Activated CD4-positive, alpha-beta T cell treated with anti-CD3 and anti-CD28 coated beads, Interleukin-2, Interleukin-6, amounts not matched to agents 100 ng/mL and 50 ng/mL, durations not matched to agents 16 hours and 8 hours (primary cell): ENCODE results near the gene CABLES1.
"Not testable (repeated sequence)": the region's sequence is repeated elsewhere in the genome, so short reads cannot be mapped to it uniquely, and the experiment has no call there.

Experiments
- DNase-seq: peaks from one replicate; pipeline ENCODE4 v3.0.0-alpha.2; 2020

CABLES1 gene

GRCh38 chr18:23227726-23228070 is 92.4 kb downstream of the CABLES1 start:
- no peak for DNase-seq

- peak; percentile 62 for DNase-seq
Measured at GRCh38 chr18:23228102-23229061, 93.1 kb downstream of the CABLES1 start.

- DNase-seq, result no peak
Measured at GRCh38 chr18:23229472-23229871, 94.2 kb downstream of the CABLES1 start.

GRCh38 chr18:23230686-23231085 is 95.4 kb downstream of the CABLES1 start:
- DNase-seq, result no peak

- DNase-seq, result peak; percentile 95
Measured at GRCh38 chr18:23231340-23232021, 96.2 kb downstream of the CABLES1 start.

GRCh38 chr18:23232331-23232730 is 97.0 kb downstream of the CABLES1 start:
- no peak for DNase-seq

GRCh38 chr18:23234619-23235018 is 99.3 kb downstream of the CABLES1 start:
- DNase-seq, result no peak

GRCh38 chr18:23235336-23235735 is 100.1 kb downstream of the CABLES1 start:
- DNase-seq, result no peak

- no peak for DNase-seq
Measured at GRCh38 chr18:23235860-23236259, 100.6 kb downstream of the CABLES1 start.

- no peak for DNase-seq
Measured at GRCh38 chr18:23236876-23237468, 101.7 kb downstream of the CABLES1 start.

GRCh38 chr18:23237524-23238151 is 102.4 kb downstream of the CABLES1 start:
- DNase-seq, result peak; percentile 68

- DNase-seq, result no peak
Measured at GRCh38 chr18:23238152-23238531, 102.9 kb downstream of the CABLES1 start.

GRCh38 chr18:23238651-23239349 is 103.5 kb downstream of the CABLES1 start:
- no peak for DNase-seq

GRCh38 chr18:23239350-23239692 is 104.0 kb downstream of the CABLES1 start:
- no peak for DNase-seq

GRCh38 chr18:23239885-23240608 is 104.8 kb downstream of the CABLES1 start:
- DNase-seq, result no peak

GRCh38 chr18:23240609-23240930 is 105.3 kb downstream of the CABLES1 start:
- DNase-seq, result no peak

GRCh38 chr18:23241833-23242496 is 106.7 kb downstream of the CABLES1 start:
- not testable (repeated sequence) for DNase-seq

GRCh38 chr18:23243178-23243577 is 107.9 kb downstream of the CABLES1 start:
- DNase-seq, result no peak

- DNase-seq, result no peak
Measured at GRCh38 chr18:23243816-23244215, 108.5 kb downstream of the CABLES1 start.

- no peak for DNase-seq
Measured at GRCh38 chr18:23244401-23244800, 109.1 kb downstream of the CABLES1 start.

GRCh38 chr18:23245461-23245860 is 110.2 kb downstream of the CABLES1 start:
- no peak for DNase-seq

- DNase-seq, result no peak
Measured at GRCh38 chr18:23247331-23247730, 112.0 kb downstream of the CABLES1 start.
